HepG2 (cell line): ENCODE data around the gene GOLGA7B. TPM values are rescaled to one million over a fixed set of nuclear protein-coding genes. Genes with fewer than 3 reads are reported as not detected.

ENCODE experiments used
- ATAC-seq: fragments of 200-7000 bp; cut with Tn5 transposase; 3 replicates; pipeline ENCODE4 v1.9.1; 2020; ENCODE audit warnings: mild to moderate bottlenecking, moderate library complexity
- BruUV-seq: library from RNA; stranded (reverse); fragments of 400-500 nt; replicated peaks from 2 replicates; lab custom pipeline; 2021; lab: Mats Ljungman, UMichigan
- CTCF ChIA-PET: fragments of 300-600 bp; formaldehyde crosslinking; extraction: SDS; loops from one replicate; lab custom pipeline; 2021; ENCODE audit warnings: low total read pairs, inconsistent platforms, low intra/inter-chr PET ratio; lab: Yijun Ruan, JAX
- POLR2A ChIA-PET: fragments of 350-600 bp; sonication (Branson Sonifier 250); formaldehyde crosslinking; loops from one replicate; lab custom pipeline; 2020; ENCODE audit warnings: antibody characterized with exemption, inconsistent platforms; lab: Yijun Ruan, JAX
- DNase-seq: peaks from one replicate; pipeline ENCODE4 v3.0.0-alpha.2; 2015; ENCODE audit warnings: low spot score
- FAIRE-seq: peaks from 3 replicates; lab custom pipeline; 2011; peaks lifted over from hg19 to GRCh38; lab: Jason Lieb, UNC
- H2AFZ ChIP-seq: one replicate; pipeline ENCODE4 v1.6.1; 2011; ENCODE audit warnings: low read length, inconsistent platforms
- H3K27ac ChIP-seq: fragments of 300-600 bp; 3 replicates; pipeline ENCODE4 v1.8.0; 2011; ENCODE audit warnings: mixed run types, mild to moderate bottlenecking, mixed read lengths, low read length, inconsistent platforms; ENCODE audit not compliant: insufficient read depth; ENCODE audit errors: extremely low read length
- H3K27me3 ChIP-seq, 2 experiments: fragments of 200-600 bp in 1 of 2; 2 replicates in 1 of 2; 3 replicates in 1 of 2; pipeline versions ENCODE4 v1.6.0 to v1.8.0; 2011; ENCODE audit warnings: low read length in 2 of 2, mild to moderate bottlenecking in 2 of 2, moderate library complexity in 2 of 2, inconsistent platforms in 1 of 2; ENCODE audit not compliant: insufficient read depth in 2 of 2, control insufficient read depth in 1 of 2
- H3K36me3 ChIP-seq, 2 experiments: fragments of 200-600 bp in 1 of 2; replicated peaks in 1 of 2; 2 replicates in 1 of 2; 3 replicates in 1 of 2; pipeline versions ENCODE4 v1.5.1 to v1.8.0; 2011; ENCODE audit warnings: low read length in 2 of 2, inconsistent platforms in 1 of 2; ENCODE audit not compliant: insufficient read depth in 2 of 2, control insufficient read depth in 1 of 2
- H3K4me1 ChIP-seq: 2 replicates; pipeline ENCODE4 v1.5.1; 2012; ENCODE audit warnings: low read length, inconsistent platforms; ENCODE audit not compliant: insufficient read depth
- H3K4me2 ChIP-seq: 2 replicates; pipeline ENCODE4 v1.6.0; 2011; ENCODE audit warnings: low read depth, low read length, inconsistent platforms
- H3K4me3 ChIP-seq, 3 experiments: fragments of 200-600 bp in 1 of 3; sonication (generic), shearing (Covaris generic) in 1 of 3; replicated peaks in 1 of 3; 2 replicates each; pipeline ENCODE4 v1.5.1; 2011 to 2016; ENCODE audit warnings: low read length in 3 of 3, inconsistent platforms in 2 of 3, low read depth in 2 of 3, mild to moderate bottlenecking in 2 of 3, control low read depth in 1 of 3, mixed read lengths in 1 of 3; ENCODE audit not compliant: insufficient read depth in 1 of 3
- H3K79me2 ChIP-seq: one replicate; pipeline ENCODE4 v1.6.1; 2011; ENCODE audit warnings: low read length, inconsistent platforms; ENCODE audit not compliant: insufficient read depth
- H3K9ac ChIP-seq: 2 replicates; pipeline ENCODE4 v1.6.0; 2011; ENCODE audit warnings: mild to moderate bottlenecking, low read depth, low read length, inconsistent platforms; ENCODE audit not compliant: insufficient read depth
- H3K9me3 ChIP-seq: 2 replicates; pipeline ENCODE4 v1.5.1; 2012; ENCODE audit warnings: mild to moderate bottlenecking, low read length
- H4K20me1 ChIP-seq: 2 replicates; pipeline ENCODE4 v1.6.0; 2011; ENCODE audit warnings: inconsistent platforms, mild to moderate bottlenecking, low read length, moderate library complexity; ENCODE audit not compliant: insufficient read depth
- EP300 ChIP-seq, 3 experiments: sonication (generic) in 1 of 3; formaldehyde crosslinking in 1 of 3; IDR thresholded peaks; 2 replicates each; pipeline versions ENCODE4 v1.5.1 to v1.6.1; 2011 to 2020; ENCODE audit warnings: low read depth in 2 of 3, low read length in 2 of 3, borderline replicate concordance in 1 of 3, improper control_type of control experiment in 1 of 3, mild to moderate bottlenecking in 1 of 3, missing genetic modification reagents in 1 of 3, moderate library complexity in 1 of 3
- GLMP ChIP-seq: sonication (generic); formaldehyde crosslinking; IDR thresholded peaks from 2 replicates; pipeline ENCODE4 v1.9.0; 2021; ENCODE audit warnings: missing genetic modification reagents, mild to moderate bottlenecking, borderline replicate concordance
- GPN1 ChIP-seq: sonication (generic); formaldehyde crosslinking; IDR thresholded peaks from 2 replicates; pipeline ENCODE4 v1.5.1; 2020; ENCODE audit warnings: missing genetic modification reagents, borderline replicate concordance
- HMGA1 ChIP-seq: sonication (generic); formaldehyde crosslinking; conservative IDR thresholded peaks from 2 replicates; pipeline ENCODE4 v1.4.0; 2020; ENCODE audit warnings: missing genetic modification reagents
- HNRNPUL1 ChIP-seq: fragments of 200-400 bp; formaldehyde crosslinking; IDR thresholded peaks from 2 replicates; pipeline ENCODE4 v1.6.1; 2017; ENCODE audit warnings: low read depth, mild to moderate bottlenecking, low read length, moderate library complexity
- ISL2 ChIP-seq: sonication (generic); formaldehyde crosslinking; IDR thresholded peaks from 2 replicates; pipeline ENCODE4 v1.5.0; 2020; ENCODE audit warnings: missing genetic modification reagents
- MAX ChIP-seq: IDR thresholded peaks from 2 replicates; pipeline ENCODE4 v1.6.1; 2012; ENCODE audit warnings: inconsistent platforms
- MXD4 ChIP-seq: IDR thresholded peaks from 2 replicates; pipeline ENCODE4 v1.6.1; 2016; ENCODE audit warnings: mild to moderate bottlenecking, missing biosample characterization, missing genetic modification reagents
- SETDB1 ChIP-seq: sonication (generic); formaldehyde crosslinking; IDR thresholded peaks from 2 replicates; pipeline ENCODE4 v1.5.1; 2020; ENCODE audit warnings: missing genetic modification reagents, mild to moderate bottlenecking, borderline replicate concordance
- SNAI1 ChIP-seq: sonication (generic); formaldehyde crosslinking; IDR thresholded peaks from 2 replicates; pipeline ENCODE4 v1.5.0; 2020; ENCODE audit warnings: mild to moderate bottlenecking, missing genetic modification reagents, borderline replicate concordance
- TCF7L2 ChIP-seq: IDR thresholded peaks from 2 replicates; pipeline ENCODE4 v1.6.1; 2011; ENCODE audit warnings: mild to moderate bottlenecking, low read depth, low read length, moderate library complexity
- THRA ChIP-seq: sonication (generic); formaldehyde crosslinking; IDR thresholded peaks from 2 replicates; pipeline ENCODE4 v1.4.0; 2020; ENCODE audit warnings: missing genetic modification reagents, borderline replicate concordance
- ZNF224 ChIP-seq: sonication (generic); formaldehyde crosslinking; IDR thresholded peaks from 2 replicates; pipeline ENCODE4 v1.5.0; 2020; ENCODE audit warnings: mild to moderate bottlenecking, missing genetic modification reagents
- ZNF230 ChIP-seq: sonication (generic); formaldehyde crosslinking; IDR thresholded peaks from 2 replicates; pipeline ENCODE4 v1.4.0; 2020; ENCODE audit warnings: mild to moderate bottlenecking, missing genetic modification reagents
- ZNF343 ChIP-seq: sonication (generic); formaldehyde crosslinking; IDR thresholded peaks from 2 replicates; pipeline ENCODE4 v1.4.0; 2020; ENCODE audit warnings: mild to moderate bottlenecking, missing genetic modification reagents
- ZNF614 ChIP-seq: IDR thresholded peaks from 2 replicates; pipeline ENCODE4 v1.6.1; 2018; ENCODE audit warnings: missing biosample characterization, missing genetic modification reagents, inconsistent platforms, borderline replicate concordance
- ZNF639 ChIP-seq: conservative IDR thresholded peaks from 2 replicates; pipeline ENCODE4 v1.6.1; 2018; ENCODE audit warnings: missing genetic modification reagents
- ZNF746 ChIP-seq: sonication (generic); formaldehyde crosslinking; IDR thresholded peaks from 2 replicates; pipeline ENCODE4 v1.8.0; 2022; ENCODE audit warnings: mild to moderate bottlenecking, missing genetic modification reagents
- WGBS: methylation state at CpG from one replicate; pipeline ENCODE4 v1.1.6; 2017; ENCODE audit warnings: low lambda C conversion rate; 5-methylcytosine and 5-hydroxymethylcytosine counted together
- in situ Hi-C: cut with HindIII; loops from 2 replicates; pipeline ENCODE4 v1.10.0; 2017; ENCODE audit warnings: low pct_unique_long_range_greater_than_20kb; ENCODE audit not compliant: extremely low pct_ligation_motif_present
- intact Hi-C: fragments of 100-400 bp; cut with micrococcal nuclease; formaldehyde crosslinking; loops from one replicate; pipeline ENCODE4 v1.10.0; 2022; ENCODE audit not compliant: unreplicated experiment
- polyA plus RNA-seq, 8 experiments: library from polyadenylated mRNA; depleted of rRNA in 3 of 8; stranded (reverse) in 7 of 8; unstranded in 1 of 8; fragments of >200 nt; fragmentation: Illumina TruSeq in 4 of 8; extraction: Trizol in 4 of 8; gene quantifications; 2 replicates each; pipeline versions ENCODE4 v1.2.1 to v1.2.3, GENCODE V29; 2011 to 2016; ENCODE audit warnings: low read depth in 4 of 8, missing spikeins in 1 of 8, mixed read lengths in 1 of 8; ENCODE audit not compliant: insufficient read depth in 1 of 8
- total RNA-seq, 5 experiments: library from RNA; depleted of rRNA; stranded (reverse); fragments of >200 nt; fragmentation: Illumina TruSeq; extraction: Trizol; gene quantifications; 2 replicates each; pipeline ENCODE4 v1.2.3, GENCODE V29; 2016; ENCODE audit warnings: low read depth in 1 of 5

Gene GOLGA7B
- total and polyA plus RNA-seq, 2 of the 13 experiments (the other 11 are each of a cell fraction or from before 2014, with no cell fraction given): not detected

- in situ Hi-C loops: no loop called here
- 0% methylated on average over 4 of the region's 6 CpGs for WGBS
- no peaks in the 10 kb centered on the region for H3K79me2 ChIP-seq
Measured at GRCh38 chr10:97873569-97873968, 23.9 kb downstream of the GOLGA7B start.

More at GRCh38 chr10:97873569-97873968, 23.9 kb downstream of the GOLGA7B start:
- CTCF ChIA-PET: no interaction called here
- peaks cover 7 to 48% of the 10 kb centered on the region in 2 experiments for H3K27me3 ChIP-seq
- H3K9me3 ChIP-seq: no peaks in the 10 kb centered on the region
- no peak overlapping the region for H3K9ac ChIP-seq
- peaks cover 13% of the 10 kb centered on the region for H3K4me1 ChIP-seq
- H2AFZ ChIP-seq: no peak overlapping the region
- ATAC-seq: no peak
- BruUV-seq: no TSS peak
- H4K20me1 ChIP-seq: no peaks in the 10 kb centered on the region
- TF ChIP-seq THRA (CRISPR knock-in tag) (no peak), ZNF639 (CRISPR knock-in tag) (no peak), GPN1 (CRISPR knock-in tag) (no peak), GLMP (CRISPR knock-in tag) (no peak), ISL2 (CRISPR knock-in tag) (no peak), MXD4 (CRISPR knock-in tag) (no peak), SNAI1 (CRISPR knock-in tag) (no peak), SETDB1 (no peak), TCF7L2 (no peak), ZNF614 (CRISPR knock-in tag) (no peak), ZNF746 (CRISPR knock-in tag) (no peak), ZNF343 (CRISPR knock-in tag) (no peak), ZNF224 (CRISPR knock-in tag) (no peak), EP300 (IDR thresholded peaks at IDR 0.05; ENCODE audit: low read depth in 2 of 2, low read length in 2 of 2) (no peak), EP300 (CRISPR knock-in tag; IDR thresholded peaks at IDR 0.05; ENCODE audit: borderline replicate concordance) (no peak), HMGA1 (no peak), HNRNPUL1 (no peak), ZNF230 (no peak), MAX (no peak)
- TF ChIP-seq, all 625 proteins: peak for 0
- H3K27ac ChIP-seq: no peak overlapping the region
- no peaks in the 10 kb centered on the region for H3K36me3 ChIP-seq
- DNase-seq (no peak), FAIRE-seq (no peak)
- H3K4me2 ChIP-seq: no peak overlapping the region
- intact Hi-C loops: no loop called here
- POLR2A ChIA-PET: no interaction called here
- H3K4me3 ChIP-seq: no peak overlapping the region
